Sigmoid colon (tissue), 4 donors: ENCODE measurements around the gene B4GALNT3.
"Not testable (repeated sequence)": the region's sequence is repeated elsewhere in the genome, so short reads cannot be mapped to it uniquely, and the experiment has no call there.

Experiments used
- POLR2AphosphoS5 ChIP-seq, 4 donors: sonication (generic); formaldehyde crosslinking; IDR thresholded peaks; one replicate each; pipeline ENCODE4 v1.6.1; 2017; ENCODE audit warnings: antibody characterized with exemption in 4 of 4
- TF ChIP-seq, protein P1 (sequence below), 4 experiments: fragments of 450-650 bp in 3 of 4; fragments of 200-600 bp in 1 of 4; IDR thresholded peaks; one replicate each; pipeline ENCODE4 v1.5.1; 2016 to 2019; ENCODE audit warnings: antibody characterized with exemption in 4 of 4, mild to moderate bottlenecking in 3 of 4, moderate library complexity in 2 of 4

DNA sequence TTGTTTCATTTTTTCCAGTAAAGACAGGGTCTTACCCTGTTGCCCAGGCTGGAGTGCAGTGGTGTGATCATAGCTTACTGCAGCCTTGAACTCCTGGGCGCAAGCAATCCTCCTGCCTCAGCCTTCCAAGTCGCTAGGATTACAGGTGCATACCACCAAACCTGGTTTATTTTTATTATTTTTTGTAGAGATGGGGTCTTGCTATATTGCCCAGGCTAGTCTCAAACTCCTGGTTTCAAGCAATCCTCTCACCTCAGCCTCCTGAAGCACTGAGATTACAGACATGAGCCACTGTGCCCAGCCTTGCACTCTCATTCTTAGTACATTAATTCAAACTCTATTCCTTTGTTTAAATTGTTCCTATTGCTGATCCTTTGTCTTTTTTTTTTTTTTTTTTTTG is 24.0 kb upstream of the B4GALNT3 start:
- TF ChIP-seq, protein P1, sequence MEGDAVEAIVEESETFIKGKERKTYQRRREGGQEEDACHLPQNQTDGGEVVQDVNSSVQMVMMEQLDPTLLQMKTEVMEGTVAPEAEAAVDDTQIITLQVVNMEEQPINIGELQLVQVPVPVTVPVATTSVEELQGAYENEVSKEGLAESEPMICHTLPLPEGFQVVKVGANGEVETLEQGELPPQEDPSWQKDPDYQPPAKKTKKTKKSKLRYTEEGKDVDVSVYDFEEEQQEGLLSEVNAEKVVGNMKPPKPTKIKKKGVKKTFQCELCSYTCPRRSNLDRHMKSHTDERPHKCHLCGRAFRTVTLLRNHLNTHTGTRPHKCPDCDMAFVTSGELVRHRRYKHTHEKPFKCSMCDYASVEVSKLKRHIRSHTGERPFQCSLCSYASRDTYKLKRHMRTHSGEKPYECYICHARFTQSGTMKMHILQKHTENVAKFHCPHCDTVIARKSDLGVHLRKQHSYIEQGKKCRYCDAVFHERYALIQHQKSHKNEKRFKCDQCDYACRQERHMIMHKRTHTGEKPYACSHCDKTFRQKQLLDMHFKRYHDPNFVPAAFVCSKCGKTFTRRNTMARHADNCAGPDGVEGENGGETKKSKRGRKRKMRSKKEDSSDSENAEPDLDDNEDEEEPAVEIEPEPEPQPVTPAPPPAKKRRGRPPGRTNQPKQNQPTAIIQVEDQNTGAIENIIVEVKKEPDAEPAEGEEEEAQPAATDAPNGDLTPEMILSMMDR (IDR thresholded peaks at IDR 0.05) = not testable (repeated sequence)
- TF ChIP-seq POLR2AphosphoS5 (IDR thresholded peaks at IDR 0.05) = not testable (repeated sequence)
